GM10248 (cell line): ENCODE measurements around the gene CYP4F22.
"Not testable (repeated sequence)": the region's sequence is repeated elsewhere in the genome, so short reads cannot be mapped to it uniquely, and the experiment has no call there.

Source experiments
- CTCF ChIA-PET: fragments of 300-600 bp; sonication (Branson Sonifier 250); formaldehyde crosslinking; extraction: SDS; loops from one replicate; lab custom pipeline; 2021; ENCODE audit warnings: antibody characterized with exemption; lab: Yijun Ruan, JAX
- POLR2A ChIA-PET: fragments of 350-650 bp; sonication (Branson Sonifier 250); formaldehyde crosslinking; extraction: SDS; loops from one replicate; lab custom pipeline; 2020; ENCODE audit warnings: antibody characterized with exemption; lab: Yijun Ruan, JAX
- DNase-seq: peaks from one replicate; pipeline ENCODE4 v3.0.0; 2012; ENCODE audit errors: extremely low spot score
- TF ChIP-seq, protein P1 (sequence below): IDR thresholded peaks from 2 replicates; pipeline ENCODE4 v1.5.1; 2012; ENCODE audit warnings: mild to moderate bottlenecking, low read depth; ENCODE audit errors: extremely low read depth, missing control alignments, control extremely low read depth

Gene CYP4F22

DNA sequence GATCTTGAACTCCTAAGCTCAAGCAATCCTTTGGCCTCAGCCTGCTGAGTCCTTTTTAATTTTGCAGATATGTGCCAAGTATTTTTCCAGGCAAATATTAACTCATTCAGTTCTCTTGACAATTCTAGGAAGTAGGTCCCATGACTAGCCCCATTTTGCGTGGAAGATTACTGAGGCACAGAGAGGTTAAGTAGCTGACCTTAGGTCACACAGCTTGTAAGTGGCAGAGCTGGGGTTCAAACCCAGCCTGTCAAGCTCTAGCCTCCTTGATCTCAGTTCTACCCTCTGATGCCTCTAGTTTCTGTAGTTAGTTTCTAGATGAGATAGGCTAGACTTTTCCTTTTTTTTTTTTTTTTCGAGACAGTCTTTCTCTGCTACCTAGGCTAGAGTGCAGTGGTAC, 18.1 kb downstream of the CYP4F22 start:
- CTCF ChIA-PET: interaction anchor here (0.8 kb wide), 1 partner anchor 29 kb away, joined by 3 read pairs; no protein-coding TSS in a partner anchor

DNA sequence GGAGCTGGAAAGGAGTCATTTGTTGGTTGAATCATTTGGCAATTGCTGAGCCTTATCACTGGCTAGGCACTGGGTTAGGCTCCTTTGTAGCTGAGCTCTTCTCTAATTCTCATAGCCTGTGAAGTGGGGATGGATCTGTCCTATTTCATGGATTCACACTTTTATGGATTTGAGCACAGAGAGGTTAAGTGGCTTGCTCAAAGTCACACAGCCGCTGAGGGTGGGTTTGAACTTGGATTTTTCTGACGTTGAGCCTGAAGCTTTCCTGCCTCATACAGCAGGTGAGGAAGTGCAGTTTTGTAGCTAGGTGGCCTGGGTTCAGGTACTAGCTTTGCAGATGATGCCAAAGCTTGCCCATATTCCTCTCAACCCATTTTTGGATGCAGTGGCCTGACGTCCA, 19.4 kb downstream of the CYP4F22 start:
- ChIA-PET POLR2A (no interaction called here), CTCF (interaction anchor here (1.2 kb wide), 1 partner anchor 28 kb away, joined by 4 read pairs; no protein-coding TSS in a partner anchor)
- TF ChIP-seq, protein P1, sequence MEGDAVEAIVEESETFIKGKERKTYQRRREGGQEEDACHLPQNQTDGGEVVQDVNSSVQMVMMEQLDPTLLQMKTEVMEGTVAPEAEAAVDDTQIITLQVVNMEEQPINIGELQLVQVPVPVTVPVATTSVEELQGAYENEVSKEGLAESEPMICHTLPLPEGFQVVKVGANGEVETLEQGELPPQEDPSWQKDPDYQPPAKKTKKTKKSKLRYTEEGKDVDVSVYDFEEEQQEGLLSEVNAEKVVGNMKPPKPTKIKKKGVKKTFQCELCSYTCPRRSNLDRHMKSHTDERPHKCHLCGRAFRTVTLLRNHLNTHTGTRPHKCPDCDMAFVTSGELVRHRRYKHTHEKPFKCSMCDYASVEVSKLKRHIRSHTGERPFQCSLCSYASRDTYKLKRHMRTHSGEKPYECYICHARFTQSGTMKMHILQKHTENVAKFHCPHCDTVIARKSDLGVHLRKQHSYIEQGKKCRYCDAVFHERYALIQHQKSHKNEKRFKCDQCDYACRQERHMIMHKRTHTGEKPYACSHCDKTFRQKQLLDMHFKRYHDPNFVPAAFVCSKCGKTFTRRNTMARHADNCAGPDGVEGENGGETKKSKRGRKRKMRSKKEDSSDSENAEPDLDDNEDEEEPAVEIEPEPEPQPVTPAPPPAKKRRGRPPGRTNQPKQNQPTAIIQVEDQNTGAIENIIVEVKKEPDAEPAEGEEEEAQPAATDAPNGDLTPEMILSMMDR: no peak
- DNase-seq: no peak

More for the DNA sequence above, 18.1 kb downstream of the CYP4F22 start:
- no peak for DNase-seq
- POLR2A ChIA-PET: no interaction called here
- TF ChIP-seq, protein P1: no peak

DNA sequence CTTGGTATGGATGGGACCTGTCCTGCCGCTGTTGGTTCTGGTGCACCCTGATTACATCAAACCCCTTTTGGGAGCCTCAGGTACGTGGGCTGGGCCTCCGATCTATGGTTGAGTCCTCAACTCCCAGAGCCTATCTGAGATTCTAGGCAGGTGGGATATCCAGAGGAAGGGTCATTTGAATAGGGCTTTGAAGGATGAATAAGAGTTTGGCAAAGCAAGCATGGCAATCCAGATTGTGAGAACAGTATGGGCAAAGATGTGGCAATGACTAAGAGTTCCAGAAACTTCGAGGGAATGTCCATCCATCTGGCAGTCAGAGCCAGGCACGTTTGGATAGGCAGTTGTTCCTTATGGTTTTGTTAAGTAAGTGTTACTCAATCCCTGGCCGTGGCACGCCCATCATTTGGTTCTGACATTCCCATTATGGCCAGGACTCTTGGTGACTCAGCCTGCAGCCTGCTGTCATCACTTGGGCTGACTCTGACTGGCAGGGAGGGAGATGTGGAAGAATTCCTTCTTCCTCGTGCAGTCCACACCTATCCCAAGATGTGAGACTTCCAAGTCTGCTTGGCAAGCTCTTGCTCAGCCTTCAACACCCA, 21.5 kb downstream of the CYP4F22 start:
- CTCF ChIA-PET: no interaction called here
- POLR2A ChIA-PET: no interaction called here
- no peak for DNase-seq
- TF ChIP-seq, protein P1: no peak

DNA sequence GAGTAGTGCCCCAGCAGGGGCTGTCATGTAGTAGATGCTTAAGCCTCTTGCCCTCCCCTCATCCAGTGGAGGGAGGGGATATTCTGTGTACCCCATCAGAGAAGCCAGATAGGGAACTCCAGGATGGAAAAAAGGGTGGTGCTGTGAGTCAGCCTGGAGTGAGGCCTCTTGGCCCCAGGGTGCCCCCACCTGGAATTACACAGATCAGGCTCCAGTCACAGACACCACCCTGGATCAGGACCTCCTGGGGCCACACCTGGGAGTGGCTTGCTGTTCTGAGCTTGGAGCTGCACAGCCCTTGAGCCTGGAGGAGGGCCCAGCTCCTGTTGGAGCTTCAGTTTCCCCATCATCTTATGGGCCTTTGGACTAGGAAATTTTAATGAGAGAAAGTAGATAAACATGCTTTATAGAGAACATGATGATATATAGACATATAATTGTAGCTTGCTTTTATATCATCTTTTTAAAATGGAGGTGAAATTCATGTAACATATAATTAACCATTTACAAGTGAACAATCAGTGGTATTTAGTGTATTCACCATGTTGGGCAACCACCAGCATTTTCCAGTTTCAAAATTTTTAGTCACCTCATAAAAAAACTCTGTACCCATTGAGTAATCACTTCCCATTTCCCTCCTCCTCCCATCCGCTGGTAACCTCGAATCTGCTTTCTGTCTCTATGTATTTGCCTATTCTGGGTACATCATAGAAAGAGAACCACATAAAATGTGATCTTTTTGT, 24.6 kb downstream of the CYP4F22 start:
- ChIA-PET CTCF (no interaction called here), POLR2A (no interaction called here)
- TF ChIP-seq, protein P1: no peak
- DNase-seq: no peak

DNA sequence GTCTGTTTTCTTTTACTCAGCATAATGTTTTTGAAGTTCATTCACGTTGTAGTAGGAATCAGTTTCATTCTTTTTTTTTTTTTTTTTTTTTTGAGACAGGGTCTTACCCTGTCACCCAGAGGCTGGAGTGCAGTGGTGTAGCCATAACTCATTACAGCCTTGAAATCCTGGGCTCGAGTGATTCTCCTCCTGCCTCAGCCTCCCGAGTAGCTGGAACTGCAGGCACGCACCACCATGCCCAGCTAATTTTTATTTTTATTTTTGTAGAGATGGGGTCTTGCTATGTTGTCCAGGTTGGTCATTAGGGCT, 25.2 kb downstream of the CYP4F22 start:
- CTCF ChIA-PET, DNase-seq, POLR2A ChIA-PET: not testable (repeated sequence)

DNA sequence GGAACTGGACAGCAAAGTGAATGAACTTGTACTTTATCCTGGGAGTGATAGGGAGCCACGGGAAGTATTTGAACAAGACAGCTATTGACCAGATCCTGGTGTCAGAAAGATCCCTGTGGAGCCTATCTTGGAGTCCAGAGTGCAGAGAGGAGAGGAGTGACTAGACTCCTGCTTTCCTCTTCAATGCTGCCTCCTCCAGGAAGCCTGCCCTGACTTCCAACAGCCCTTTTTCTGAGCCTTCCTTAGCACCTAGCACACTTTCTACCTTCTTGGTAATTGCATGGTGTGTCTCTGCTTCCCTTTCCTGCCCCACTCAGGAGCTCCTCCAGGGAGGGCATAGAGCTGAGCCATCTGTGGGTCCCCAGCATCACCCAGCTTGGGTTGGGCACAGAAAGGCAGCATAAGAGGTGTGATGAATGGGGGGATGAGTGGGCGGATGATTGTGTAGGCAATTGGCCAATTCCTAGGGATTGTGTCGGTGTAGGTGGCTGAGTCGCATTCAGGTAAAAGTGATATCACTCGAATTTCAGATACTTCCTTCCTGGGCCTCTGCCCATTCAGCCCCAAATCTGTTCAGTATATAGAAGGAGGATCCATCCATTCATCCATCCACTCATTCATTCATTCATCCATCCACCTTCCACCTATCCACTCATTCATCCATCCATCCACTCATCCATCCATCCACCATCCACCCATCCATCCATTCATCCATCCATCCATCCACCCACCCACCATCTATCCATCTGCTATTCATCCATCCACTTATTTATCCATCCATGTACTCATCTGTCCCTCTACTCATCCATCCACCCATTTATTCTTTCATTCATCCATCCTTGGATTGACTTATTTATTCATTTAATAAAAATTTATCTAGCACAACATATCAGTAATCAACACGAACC, 26.9 kb downstream of the CYP4F22 start:
- DNase-seq: no peak
- POLR2A ChIA-PET: no interaction called here
- TF ChIP-seq, protein P1: no peak
- CTCF ChIA-PET: no interaction called here
